Heart right ventricle (tissue), 16 donors: ENCODE results near the gene DIS3L2. TPM values are rescaled to one million over a fixed set of nuclear protein-coding genes. Genes with fewer than 3 reads are reported as not detected.

Experiments used
- ATAC-seq, 8 donors: fragments of 200-7000 bp; cut with Tn5 transposase; one replicate each; pipeline ENCODE4 v1.9.1; 2020; ENCODE audit warnings: mild to moderate bottlenecking in 8 of 8, moderate library complexity in 8 of 8, moderate number of reproducible peaks in 1 of 8
- DNase-seq, 2 donors: peaks; one replicate each; pipeline ENCODE4 v3.0.0-alpha.2; 2020
- H3K27ac ChIP-seq, 10 donors: fragments of 200-600 bp; sonication (generic) in 2 of 10; one replicate each; pipeline versions ENCODE4 v1.5.0 to v1.8.0; 2020 to 2022; ENCODE audit warnings: mild to moderate bottlenecking in 3 of 10
- H3K27me3 ChIP-seq, 7 donors: fragments of 200-600 bp; one replicate each; pipeline ENCODE4 v1.8.0; 2021 to 2022; ENCODE audit warnings: mild to moderate bottlenecking in 2 of 7
- H3K36me3 ChIP-seq, 9 donors: fragments of 200-600 bp; sonication (generic) in 1 of 9; one replicate each; pipeline versions ENCODE4 v1.5.0 to v1.8.0; 2020 to 2022; ENCODE audit warnings: mild to moderate bottlenecking in 2 of 9
- H3K4me1 ChIP-seq, 9 donors: fragments of 200-600 bp; sonication (generic) in 1 of 9; one replicate each; pipeline versions ENCODE4 v1.5.0 to v1.8.0; 2020 to 2022; ENCODE audit warnings: mild to moderate bottlenecking in 4 of 9
- H3K4me3 ChIP-seq, 10 donors: fragments of 200-600 bp; sonication (generic) in 2 of 10; one replicate each; pipeline versions ENCODE4 v1.5.0 to v1.8.0; 2020 to 2022; ENCODE audit warnings: mild to moderate bottlenecking in 7 of 10, moderate library complexity in 2 of 10
- H3K9me3 ChIP-seq, 11 donors: fragments of 200-600 bp in 10 of 11; sonication (generic) in 2 of 11; one replicate each; pipeline versions ENCODE4 v1.5.0 to v1.8.0; 2013 to 2022; ENCODE audit warnings: mild to moderate bottlenecking in 2 of 11, control low read depth in 1 of 11, moderate library complexity in 1 of 11
- CTCF ChIP-seq, 9 donors: fragments of 200-600 bp; sonication (generic) in 2 of 9; IDR thresholded peaks; one replicate each; pipeline versions ENCODE4 v1.5.0 to v1.8.0; 2021 to 2022; ENCODE audit warnings: antibody characterized with exemption in 9 of 9, mild to moderate bottlenecking in 5 of 9, moderate library complexity in 1 of 9
- WGBS, 2 donors: extraction: QIAGEN DNeasy Blood & Tissue Kit; methylation state at CpG; one replicate each; pipeline ENCODE4 v1.1.7; 2013; ENCODE audit warnings: inconsistent platforms in 1 of 2; 5-methylcytosine and 5-hydroxymethylcytosine counted together
- intact Hi-C, 10 donors: fragments of 100-400 bp; cut with DNase I; formaldehyde crosslinking; loops; one replicate each; pipeline versions ENCODE4 v1.11.1 to v1.14.2; 2022
- polyA plus RNA-seq, 2 donors: library from polyadenylated mRNA; stranded (reverse); fragments of 200-250 nt; gene quantifications; one replicate each; pipeline ENCODE4 v1.2.3, GENCODE V29; 2013
- total RNA-seq, 10 donors: library from RNA; stranded (reverse); fragmentation: NEBNext Ultra II Directional in 3 of 10; extraction: Animal tissue kit (Norgen Biotek cat#: 25700) in 3 of 10; gene quantifications; one replicate each; pipeline versions ENCODE4 v1.2.1 to v1.2.4, GENCODE V29; 2021 to 2023
- donor health status: Arrhythmogenic right ventricular cardiomyopathy.
- donor health status: ischemic (EF 13 %, LVEDD 7.1; RV severe dilation, severe dysfunction).
- donor health status: healthy with polysubstance abuse.
- donor health status: DM: no; HTN: yes; CAD: no.
- donor health status: DM: no; HTN: no; CAD: no.
- donor health status: ischemic (EF 25% LVEDD 6.9; RV normal size, moderate dysfunction).
- donor health status: ischemic (EF 25% LVEDD 5.7; RV mildly dilated, moderate dysfunction).
- donor health status: healthy.
- donor health status: DM: yes; HTN: yes; CAD: no.
- donor health status: Ischemic cardiomyopathy.
- donor health status: ischemic (EF 35%, LVEDD 5.7; RV mildly dilated, moderate dysfunction).
- donor health status: nonischemic (EF 11% LVEDD 7.7; RV severe dilation, severe dysfunction).
- donor health status: DM: yes; HTN: yes; CAD: no.
- donor health status: PGD.
- donor health status: ischemic (EF 29% LVEDD 5.4; RV normal size, mild dysfunction).
- donor health status: nonischemic (EF 23%, LVEDD 6.1; RV moderate dilation, normal function).

DIS3L2 gene
- total and polyA plus RNA-seq, 12 donors: 9.5 to 24.5 (median 18.5) TPM

- peaks cover 0 to 15% (median 0%) of the 10 kb centered on the region in 9 donors for H3K36me3 ChIP-seq
- DNase-seq (no peak), ATAC-seq (peak in 2 of 8 donors; percentile 19 to 70)
- H3K9me3 ChIP-seq: no peaks in the 10 kb centered on the region
- 74 to 81% methylated on average over 5 of the region's 5 CpGs for whole genome bisulfite sequencing, 2 donors
- no peaks in the 10 kb centered on the region for H3K27me3 ChIP-seq
- TF ChIP-seq CTCF (IDR thresholded peaks at IDR 0.05): no peak
- no peak overlapping the region for H3K27ac ChIP-seq
- H3K4me3 ChIP-seq: no peak overlapping the region
- H3K4me1 ChIP-seq: peaks cover 0 to 22% (median 8%) of the 10 kb centered on the region in 9 donors
- intact Hi-C loops: no loop called here
Observed at GRCh38 chr2:232203166-232203891, 241.8 kb downstream of the DIS3L2 start.

GRCh38 chr2:232203936-232204335, 242.4 kb downstream of the DIS3L2 start:
- no peaks in the 10 kb centered on the region for H3K27me3 ChIP-seq
- H3K27ac ChIP-seq: peak overlapping the region in 2 of 10 donors; percentile 14 to 34
- intact Hi-C loops: no loop called here
- ATAC-seq (no peak), DNase-seq (no peak)
- peaks cover 0 to 10% (median 0%) of the 10 kb centered on the region in 9 donors for H3K36me3 ChIP-seq
- TF ChIP-seq CTCF (IDR thresholded peaks at IDR 0.05): no peak
- no peak overlapping the region for H3K4me3 ChIP-seq
- no peaks in the 10 kb centered on the region for H3K9me3 ChIP-seq
- H3K4me1 ChIP-seq: peaks cover 0 to 22% (median 8%) of the 10 kb centered on the region in 9 donors
- WGBS, 2 donors: 88 to 95% methylated on average over 5 of the region's 5 CpGs

- Histone ChIP-seq H3K4me1 (peaks cover 0 to 22% (median 8%) of the 10 kb centered on the region in 9 donors), H3K27ac (peak overlapping the region in 3 of 10 donors; percentile 13 to 34 (median 14)), H3K27me3 (no peaks in the 10 kb centered on the region), H3K36me3 (peaks cover 0 to 10% (median 0%) of the 10 kb centered on the region in 9 donors), H3K4me3 (peak overlapping the region in 1 of 10 donors; percentile 14), H3K9me3 (no peaks in the 10 kb centered on the region)
- DNase-seq: peak; percentile 31 to 40
- WGBS, 2 donors: 38 to 49% methylated on average over 9 of the region's 9 CpGs
- intact Hi-C loops: no loop called here
- TF ChIP-seq CTCF (IDR thresholded peaks at IDR 0.05): no peak
- ATAC-seq: peak; percentile 68 to 93 (median 88)
Observed at GRCh38 chr2:232204457-232204931, 243.0 kb downstream of the DIS3L2 start.

- Histone ChIP-seq H3K27ac (no peak overlapping the region), H3K9me3 (no peaks in the 10 kb centered on the region), H3K36me3 (peaks cover 0 to 23% (median 3%) of the 10 kb centered on the region in 9 donors), H3K27me3 (no peaks in the 10 kb centered on the region), H3K4me3 (no peak overlapping the region), H3K4me1 (peaks cover 0 to 22% (median 8%) of the 10 kb centered on the region in 9 donors)
- 95% methylated on average over 2 of the region's 2 CpGs for WGBS, 2 donors
- no peak for DNase-seq
- no peak for TF ChIP-seq CTCF (IDR thresholded peaks at IDR 0.05)
- no peak for ATAC-seq
- intact Hi-C loops: no loop called here
Observed at GRCh38 chr2:232207174-232207573, 245.7 kb downstream of the DIS3L2 start.
